ENCODE results near the gene CD58.
A peak's percentile ranks its signal among the peaks of the same experiment; 100 is the strongest.

CD58 gene

GRCh38 chr1:116489231-116489697 lies 81.6 kb downstream of the CD58 start:
- in situ Hi-C loops (cut with HindIII; ENCODE audit: low pct_ligation_motif_present, low pct_unique_long_range_greater_than_20kb, low sequenced_read_pairs), result loop anchor here (25.0 kb wide), 1 partner anchor 352 kb away; no protein-coding TSS in a partner anchor
- no peak for DNase-seq

- in situ Hi-C loops (cut with HindIII; ENCODE audit: low pct_ligation_motif_present, low pct_unique_long_range_greater_than_20kb, low sequenced_read_pairs), result loop anchor here (25.0 kb wide), 1 partner anchor 351 kb away; no protein-coding TSS in a partner anchor
- DNase-seq, result no peak
Measured at GRCh38 chr1:116488071-116488470, 82.8 kb downstream of the CD58 start.

- in situ Hi-C loops (cut with HindIII; ENCODE audit: low pct_ligation_motif_present, low pct_unique_long_range_greater_than_20kb, low sequenced_read_pairs), result loop anchor here (25.0 kb wide), 1 partner anchor 350 kb away; no protein-coding TSS in a partner anchor
- no peak for DNase-seq
Measured at GRCh38 chr1:116487583-116487982, 83.2 kb downstream of the CD58 start.

- in situ Hi-C loops (cut with HindIII; ENCODE audit: low pct_ligation_motif_present, low pct_unique_long_range_greater_than_20kb, low sequenced_read_pairs), result loop anchor here (25.0 kb wide), 1 partner anchor 350 kb away; no protein-coding TSS in a partner anchor
- no peak for DNase-seq
Measured at GRCh38 chr1:116487031-116487430, 83.8 kb downstream of the CD58 start.

GRCh38 chr1:116486424-116486823 lies 84.4 kb downstream of the CD58 start:
- DNase-seq, result no peak
- in situ Hi-C loops (cut with HindIII; ENCODE audit: low pct_ligation_motif_present, low pct_unique_long_range_greater_than_20kb, low sequenced_read_pairs), result loop anchor here (25.0 kb wide), 1 partner anchor 349 kb away; no protein-coding TSS in a partner anchor

GRCh38 chr1:116485976-116486375 lies 84.8 kb downstream of the CD58 start:
- no peak for DNase-seq
- in situ Hi-C loops (cut with HindIII; ENCODE audit: low pct_ligation_motif_present, low pct_unique_long_range_greater_than_20kb, low sequenced_read_pairs), result loop anchor here (25.0 kb wide), 1 partner anchor 349 kb away; no protein-coding TSS in a partner anchor

GRCh38 chr1:116485071-116485735 lies 85.6 kb downstream of the CD58 start:
- in situ Hi-C loops (cut with HindIII; ENCODE audit: low pct_ligation_motif_present, low pct_unique_long_range_greater_than_20kb, low sequenced_read_pairs), result loop anchor here (25.0 kb wide), 1 partner anchor 348 kb away; no protein-coding TSS in a partner anchor

GRCh38 chr1:116483481-116484309 lies 87.1 kb downstream of the CD58 start:
- in situ Hi-C loops (cut with HindIII; ENCODE audit: low pct_ligation_motif_present, low pct_unique_long_range_greater_than_20kb, low sequenced_read_pairs), result loop anchor here (25.0 kb wide), 1 partner anchor 346 kb away; no protein-coding TSS in a partner anchor

More at GRCh38 chr1:116485071-116485735, 85.6 kb downstream of the CD58 start:
- DNase-seq, result peak; percentile 67

GRCh38 chr1:116482490-116482889 lies 88.3 kb downstream of the CD58 start:
- DNase-seq, result no peak
- in situ Hi-C loops (cut with HindIII; ENCODE audit: low pct_ligation_motif_present, low pct_unique_long_range_greater_than_20kb, low sequenced_read_pairs), result loop anchor here (25.0 kb wide), 1 partner anchor 345 kb away; no protein-coding TSS in a partner anchor

More at GRCh38 chr1:116483481-116484309, 87.1 kb downstream of the CD58 start:
- DNase-seq, result no peak

- in situ Hi-C loops (cut with HindIII; ENCODE audit: low pct_ligation_motif_present, low pct_unique_long_range_greater_than_20kb, low sequenced_read_pairs), result loop anchor here (25.0 kb wide), 1 partner anchor 345 kb away; no protein-coding TSS in a partner anchor
Measured at GRCh38 chr1:116481934-116482333, 88.9 kb downstream of the CD58 start.

GRCh38 chr1:116478621-116479020 lies 92.2 kb downstream of the CD58 start:
- no peak for DNase-seq
- in situ Hi-C loops (cut with HindIII; ENCODE audit: low pct_ligation_motif_present, low pct_unique_long_range_greater_than_20kb, low sequenced_read_pairs), result loop anchor here (25.0 kb wide), 1 partner anchor 341 kb away; no protein-coding TSS in a partner anchor

More at GRCh38 chr1:116481934-116482333, 88.9 kb downstream of the CD58 start:
- no peak for DNase-seq

GRCh38 chr1:116477429-116477828 lies 93.4 kb downstream of the CD58 start:
- in situ Hi-C loops (cut with HindIII; ENCODE audit: low pct_ligation_motif_present, low pct_unique_long_range_greater_than_20kb, low sequenced_read_pairs), result loop anchor here (25.0 kb wide), 1 partner anchor 340 kb away; no protein-coding TSS in a partner anchor
- DNase-seq, result no peak

GRCh38 chr1:116476321-116476720 lies 94.5 kb downstream of the CD58 start:
- in situ Hi-C loops (cut with HindIII; ENCODE audit: low pct_ligation_motif_present, low pct_unique_long_range_greater_than_20kb, low sequenced_read_pairs), result loop anchor here (25.0 kb wide), 1 partner anchor 339 kb away; no protein-coding TSS in a partner anchor
- DNase-seq, result no peak

GRCh38 chr1:116475850-116476218 lies 95.0 kb downstream of the CD58 start:
- in situ Hi-C loops (cut with HindIII; ENCODE audit: low pct_ligation_motif_present, low pct_unique_long_range_greater_than_20kb, low sequenced_read_pairs), result loop anchor here (25.0 kb wide), 1 partner anchor 339 kb away; no protein-coding TSS in a partner anchor

GRCh38 chr1:116474921-116475849 lies 95.6 kb downstream of the CD58 start:
- no peak for DNase-seq
- in situ Hi-C loops (cut with HindIII; ENCODE audit: low pct_ligation_motif_present, low pct_unique_long_range_greater_than_20kb, low sequenced_read_pairs), result loop anchor here (25.0 kb wide), 1 partner anchor 338 kb away; no protein-coding TSS in a partner anchor

More at GRCh38 chr1:116475850-116476218, 95.0 kb downstream of the CD58 start:
- no peak for DNase-seq

- in situ Hi-C loops (cut with HindIII; ENCODE audit: low pct_ligation_motif_present, low pct_unique_long_range_greater_than_20kb, low sequenced_read_pairs), result no loop called here
- DNase-seq, result peak; percentile 33
Measured at GRCh38 chr1:116472431-116472961, 98.3 kb downstream of the CD58 start.

GRCh38 chr1:116471241-116471640 lies 99.6 kb downstream of the CD58 start:
- in situ Hi-C loops (cut with HindIII; ENCODE audit: low pct_ligation_motif_present, low pct_unique_long_range_greater_than_20kb, low sequenced_read_pairs), result no loop called here
- no peak for DNase-seq
